ENCODE results near the gene FAHD2A.
"Not testable (repeated sequence)": the region's sequence is repeated elsewhere in the genome, so short reads cannot be mapped to it uniquely, and the experiment has no call there.

The FAHD2A gene

DNA sequence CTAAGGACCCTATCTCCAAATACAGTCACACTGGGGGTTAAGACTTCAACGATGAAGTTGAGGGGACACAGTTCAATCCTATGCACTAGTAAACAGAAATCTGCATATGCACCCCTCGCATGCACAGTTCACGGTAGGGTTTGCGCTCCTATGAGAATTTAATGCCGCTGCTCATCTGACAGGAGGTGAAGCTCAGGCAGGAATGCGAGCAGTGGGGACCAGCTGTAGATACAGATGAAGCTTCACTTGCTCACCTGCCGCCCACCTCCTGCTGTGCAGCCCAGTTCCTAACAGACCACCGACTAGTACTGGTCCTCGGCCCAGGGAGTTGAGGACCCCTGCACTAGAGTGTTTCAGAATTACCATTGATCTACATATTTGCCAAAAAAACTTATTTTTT lies 40.0 kb upstream of the FAHD2A start:
- DNase-seq (ENCODE audit: low spot score in 2 of 2) (no peak), ATAC-seq (replicated peaks; ENCODE audit: extremely low read depth, poor library complexity, severe bottlenecking) (no peak)
- Mint-ChIP-seq H3K27ac (ENCODE audit: low read depth) (no peak overlapping the region), H3K4me3 (no peak overlapping the region), H3K9me3 (no peaks in the 10 kb centered on the region), H3K36me3 (ENCODE audit: insufficient read depth) (no peaks in the 10 kb centered on the region), H3K27me3 (peaks cover 18% of the 10 kb centered on the region), H3K4me1 (no peaks in the 10 kb centered on the region)

DNA sequence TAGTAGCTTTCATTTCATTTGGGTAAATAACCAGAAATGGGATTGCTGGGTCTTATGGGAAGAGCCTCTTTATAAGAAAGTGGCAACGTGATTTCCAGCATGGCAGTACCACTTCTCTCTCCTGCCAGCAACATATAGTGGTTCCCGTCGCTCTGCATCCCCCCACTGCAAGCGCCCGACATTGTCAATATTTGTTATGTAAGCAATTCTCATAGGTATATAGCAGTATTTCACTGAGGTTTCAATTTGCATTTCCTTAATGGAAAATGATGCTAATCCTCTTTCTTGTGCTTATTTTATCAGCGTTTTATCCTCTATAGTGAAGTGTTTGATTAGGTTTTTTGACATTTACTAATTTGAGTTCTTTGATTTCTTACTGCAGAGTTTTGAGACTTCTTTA lies 36.0 kb upstream of the FAHD2A start:
- ATAC-seq (replicated peaks; ENCODE audit: extremely low read depth, poor library complexity, severe bottlenecking) (no peak), DNase-seq (ENCODE audit: low spot score in 2 of 2) (no peak)
- Mint-ChIP-seq H3K36me3 (ENCODE audit: insufficient read depth) (no peaks in the 10 kb centered on the region), H3K27ac (ENCODE audit: low read depth) (no peak overlapping the region), H3K27me3 (peaks cover 21% of the 10 kb centered on the region), H3K9me3 (peaks cover 6% of the 10 kb centered on the region), H3K4me1 (no peaks in the 10 kb centered on the region), H3K4me3 (no peak overlapping the region)

DNA sequence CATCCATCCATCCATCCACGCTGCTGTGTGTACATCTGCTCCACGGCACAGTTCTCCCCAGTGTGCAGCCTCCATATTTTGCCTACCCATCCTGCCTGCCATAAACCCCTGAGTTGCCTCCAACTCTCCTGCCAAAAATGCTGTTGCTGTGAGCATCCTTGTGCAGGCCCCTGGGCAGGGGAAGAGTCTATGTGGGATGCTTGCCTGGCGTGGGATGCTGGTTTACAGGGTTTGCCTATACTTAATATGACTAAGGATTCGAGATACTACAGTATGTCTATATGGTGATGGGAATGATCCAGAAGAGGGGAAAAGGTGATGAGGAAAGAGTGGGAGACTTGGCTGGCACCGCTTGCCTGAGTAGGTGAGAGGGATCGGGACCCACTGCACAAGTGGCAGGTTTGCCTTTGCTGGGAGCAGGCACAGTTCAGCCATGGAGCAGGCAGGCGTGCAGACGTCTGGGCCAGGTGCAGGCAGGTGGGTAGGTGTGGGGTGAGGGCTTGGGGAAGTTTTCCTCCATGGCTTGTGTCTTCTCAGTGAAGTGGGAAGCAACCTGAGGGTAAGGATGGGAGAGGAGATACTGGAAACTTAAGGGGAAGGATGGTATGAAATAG lies 30.2 kb upstream of the FAHD2A start:
- Mint-ChIP-seq H3K4me1 (no peaks in the 10 kb centered on the region), H3K36me3 (ENCODE audit: insufficient read depth) (no peaks in the 10 kb centered on the region), H3K4me3 (no peak overlapping the region), H3K27ac (ENCODE audit: low read depth) (no peak overlapping the region), H3K27me3 (peaks cover 52% of the 10 kb centered on the region), H3K9me3 (peaks cover 6% of the 10 kb centered on the region)
- no peak for DNase-seq (ENCODE audit: low spot score in 2 of 2)
- no peak for ATAC-seq (replicated peaks; ENCODE audit: extremely low read depth, poor library complexity, severe bottlenecking)

DNA sequence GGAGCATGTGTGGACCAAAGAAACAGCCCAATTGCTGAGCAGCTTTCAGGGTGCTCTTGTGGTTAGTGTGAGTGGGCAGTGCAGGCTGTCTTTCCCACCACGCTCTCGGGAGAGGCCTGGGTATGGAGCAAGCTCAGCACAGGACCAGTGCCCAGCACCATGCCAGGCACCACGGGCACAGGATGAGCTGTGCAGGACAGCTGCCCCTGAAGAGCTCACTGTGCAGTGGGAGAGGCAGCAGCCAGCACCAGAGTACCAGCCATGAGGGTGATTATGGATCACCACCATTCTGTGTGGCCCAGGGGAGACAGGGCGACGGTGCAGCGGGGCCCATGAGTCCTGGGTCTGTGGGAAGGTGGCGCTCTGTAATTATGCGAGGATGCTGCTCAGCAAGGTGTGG lies 29.7 kb upstream of the FAHD2A start:
- DNase-seq (ENCODE audit: low spot score in 2 of 2), result no peak
- Mint-ChIP-seq H3K4me1 (no peaks in the 10 kb centered on the region), H3K36me3 (ENCODE audit: insufficient read depth) (no peaks in the 10 kb centered on the region), H3K9me3 (peaks cover 6% of the 10 kb centered on the region), H3K27ac (ENCODE audit: low read depth) (no peak overlapping the region), H3K4me3 (no peak overlapping the region), H3K27me3 (peaks cover 55% of the 10 kb centered on the region)
- ATAC-seq (replicated peaks; ENCODE audit: extremely low read depth, poor library complexity, severe bottlenecking), result no peak

DNA sequence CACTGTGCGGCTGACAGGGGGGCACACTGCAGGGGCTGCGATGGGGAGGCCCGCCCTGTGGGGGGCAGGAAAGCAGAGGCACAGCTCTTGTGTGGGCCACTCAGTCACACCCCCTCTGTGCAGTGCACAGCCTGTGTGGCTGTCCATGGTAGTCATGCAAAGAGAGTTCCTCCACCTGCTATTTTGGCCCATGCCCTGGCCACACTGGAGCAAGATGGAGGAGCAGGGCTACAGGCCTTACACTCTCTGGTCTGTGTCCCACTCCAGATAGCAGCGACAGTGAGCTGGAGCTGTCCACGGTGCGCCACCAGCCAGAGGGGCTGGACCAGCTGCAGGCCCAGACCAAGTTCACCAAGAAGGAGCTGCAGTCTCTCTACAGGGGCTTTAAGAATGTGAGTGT lies 28.5 kb upstream of the FAHD2A start:
- peaks cover 49% of the 10 kb centered on the region for H3K27me3 Mint-ChIP-seq
- no peak overlapping the region for H3K4me3 Mint-ChIP-seq
- H3K27ac Mint-ChIP-seq (ENCODE audit: low read depth), result no peak overlapping the region
- no peaks in the 10 kb centered on the region for H3K4me1 Mint-ChIP-seq
- peaks cover 6% of the 10 kb centered on the region for H3K9me3 Mint-ChIP-seq
- ATAC-seq (replicated peaks; ENCODE audit: extremely low read depth, poor library complexity, severe bottlenecking), result no peak
- H3K36me3 Mint-ChIP-seq (ENCODE audit: insufficient read depth), result no peaks in the 10 kb centered on the region
- DNase-seq (ENCODE audit: low spot score in 2 of 2), result no peak

DNA sequence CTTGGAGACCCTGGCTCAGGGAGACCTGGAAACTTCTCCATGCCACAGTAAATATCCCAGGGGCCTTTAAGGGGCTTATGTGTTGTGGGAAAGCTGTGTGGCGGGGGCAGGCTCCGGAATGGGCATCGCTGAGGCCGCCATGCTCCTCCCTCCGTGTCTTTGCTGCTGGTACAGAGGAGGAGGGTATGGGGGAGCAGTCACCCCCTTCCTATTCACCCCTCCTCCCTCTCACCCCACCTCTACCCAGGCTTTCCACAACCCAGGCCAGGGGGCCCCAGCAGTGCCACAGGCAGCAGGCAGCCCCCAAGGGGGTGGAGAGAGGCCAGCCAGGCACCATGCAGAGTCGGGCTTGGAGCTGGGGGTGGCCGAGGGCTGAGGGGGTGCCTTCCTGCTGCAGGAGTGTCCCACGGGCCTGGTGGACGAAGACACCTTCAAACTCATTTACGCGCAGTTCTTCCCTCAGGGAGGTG lies 28.0 kb upstream of the FAHD2A start:
- Mint-ChIP-seq H3K4me3 (no peak overlapping the region), H3K27ac (ENCODE audit: low read depth) (no peak overlapping the region), H3K9me3 (peaks cover 6% of the 10 kb centered on the region), H3K36me3 (ENCODE audit: insufficient read depth) (no peaks in the 10 kb centered on the region), H3K27me3 (peaks cover 50% of the 10 kb centered on the region), H3K4me1 (no peaks in the 10 kb centered on the region)
- DNase-seq (ENCODE audit: low spot score in 2 of 2), result no peak
- ATAC-seq (replicated peaks; ENCODE audit: extremely low read depth, poor library complexity, severe bottlenecking), result no peak

DNA sequence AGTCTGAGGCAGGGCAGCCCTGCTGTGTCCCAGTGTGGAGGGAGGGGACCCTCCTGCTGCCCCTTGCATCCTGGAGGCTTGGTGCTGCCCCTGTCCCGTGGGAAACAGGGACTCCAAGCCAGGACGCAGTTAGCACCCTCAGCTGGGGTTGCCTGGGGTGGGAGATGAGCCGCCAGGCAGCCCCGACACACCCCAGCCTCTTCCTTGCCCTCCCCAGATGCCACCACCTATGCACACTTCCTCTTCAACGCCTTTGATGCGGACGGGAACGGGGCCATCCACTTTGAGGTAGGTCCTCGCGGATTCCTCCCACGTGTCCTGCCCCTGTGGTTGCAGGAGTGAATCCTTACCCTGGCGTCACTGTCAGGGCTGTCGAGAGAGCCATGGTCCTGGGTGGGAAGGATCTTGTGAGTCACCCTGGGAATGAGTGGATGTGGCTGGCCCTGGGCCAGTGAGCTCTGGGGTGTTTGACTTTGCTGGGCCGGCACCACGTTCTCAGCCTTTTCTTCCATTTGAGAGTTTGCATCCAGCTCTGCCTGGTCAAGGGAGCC lies 27.5 kb upstream of the FAHD2A start:
- H3K36me3 Mint-ChIP-seq (ENCODE audit: insufficient read depth), result no peaks in the 10 kb centered on the region
- no peaks in the 10 kb centered on the region for H3K4me1 Mint-ChIP-seq
- ATAC-seq (replicated peaks; ENCODE audit: extremely low read depth, poor library complexity, severe bottlenecking), result no peak
- DNase-seq (ENCODE audit: low spot score in 2 of 2), result no peak
- H3K9me3 Mint-ChIP-seq, result peaks cover 6% of the 10 kb centered on the region
- H3K4me3 Mint-ChIP-seq, result no peak overlapping the region
- no peak overlapping the region for H3K27ac Mint-ChIP-seq (ENCODE audit: low read depth)
- peaks cover 55% of the 10 kb centered on the region for H3K27me3 Mint-ChIP-seq

DNA sequence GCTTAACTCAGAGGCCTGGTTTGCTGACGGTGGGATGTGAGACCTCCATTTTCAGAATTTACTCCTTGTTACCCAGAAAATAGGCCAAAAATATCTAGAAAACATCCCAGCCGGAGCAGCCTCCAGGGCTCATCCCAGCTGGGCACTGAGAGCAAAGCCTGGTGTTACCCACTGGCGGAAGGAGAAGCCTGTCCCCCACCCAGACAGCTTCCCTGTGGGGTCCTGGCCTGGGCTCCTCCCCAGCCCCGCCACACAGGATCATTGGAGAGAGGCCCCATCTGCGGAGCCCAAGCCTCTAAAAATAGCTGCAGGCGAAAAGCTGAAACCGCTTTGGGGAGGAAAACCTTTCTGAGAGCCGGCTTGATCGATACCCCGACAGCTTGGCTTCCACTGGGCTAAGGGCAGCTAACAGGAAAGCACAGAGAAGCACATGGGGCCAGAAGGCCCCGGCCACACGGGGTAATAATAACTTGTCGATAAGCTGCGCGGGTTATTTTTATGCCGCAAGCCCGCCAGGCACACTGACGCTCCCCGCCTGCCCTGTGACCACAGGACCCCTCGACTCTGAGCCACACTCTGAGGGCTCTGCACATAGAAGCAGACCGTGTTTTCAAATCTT lies 26.9 kb upstream of the FAHD2A start:
- H3K4me3 Mint-ChIP-seq, result no peak overlapping the region
- peaks cover 62% of the 10 kb centered on the region for H3K27me3 Mint-ChIP-seq
- DNase-seq (ENCODE audit: low spot score in 2 of 2) (no peak), ATAC-seq (replicated peaks; ENCODE audit: extremely low read depth, poor library complexity, severe bottlenecking) (no peak)
- H3K9me3 Mint-ChIP-seq, result peaks cover 6% of the 10 kb centered on the region
- no peaks in the 10 kb centered on the region for H3K4me1 Mint-ChIP-seq
- H3K36me3 Mint-ChIP-seq (ENCODE audit: insufficient read depth), result no peaks in the 10 kb centered on the region
- H3K27ac Mint-ChIP-seq (ENCODE audit: low read depth), result no peak overlapping the region

DNA sequence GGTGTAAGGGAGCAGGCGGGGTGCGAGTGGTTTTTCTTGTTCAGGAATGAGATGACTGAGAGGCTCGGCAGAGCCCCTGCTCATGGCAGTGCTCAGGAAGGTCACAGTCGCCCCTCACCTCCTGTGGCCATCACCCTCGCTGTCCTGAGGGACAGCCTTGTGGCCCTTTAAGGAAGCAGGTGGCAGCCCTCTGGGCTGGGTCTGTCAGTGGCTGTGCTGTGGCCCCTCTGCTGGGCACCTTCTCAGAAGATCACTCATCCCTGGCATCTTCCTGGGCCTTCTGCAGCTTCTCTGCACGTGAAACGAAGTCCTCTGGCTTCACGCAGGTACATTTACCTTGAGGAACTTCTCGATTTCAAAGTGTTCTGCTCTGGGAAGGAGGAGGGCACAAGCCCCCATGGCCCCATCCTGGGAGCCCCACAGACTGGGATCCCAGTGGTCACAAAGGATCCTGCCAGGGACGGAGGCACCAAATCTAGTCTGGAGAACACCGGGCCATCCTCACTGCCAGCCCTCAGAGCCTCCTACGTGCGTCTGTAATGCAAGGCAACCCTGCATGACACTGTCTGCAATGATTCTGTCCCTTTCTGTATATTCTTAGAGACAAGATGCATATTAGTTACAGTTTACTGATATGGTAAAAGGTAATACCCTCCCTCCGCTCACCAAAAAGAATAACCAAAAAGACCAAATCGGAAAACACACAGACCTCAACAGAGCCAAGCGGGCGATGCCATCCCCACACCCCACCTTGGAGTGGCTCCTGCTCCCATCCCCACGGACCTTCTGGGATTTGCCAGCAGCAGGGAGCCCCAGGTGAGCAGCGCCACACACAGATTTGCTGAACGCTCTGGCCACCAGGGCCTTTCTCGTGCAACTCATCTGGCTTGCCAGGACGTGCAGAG lies 25.9 kb upstream of the FAHD2A start:
- H3K4me1 Mint-ChIP-seq, result no peaks in the 10 kb centered on the region
- no peak overlapping the region for H3K27ac Mint-ChIP-seq (ENCODE audit: low read depth)
- H3K4me3 Mint-ChIP-seq, result no peak overlapping the region
- H3K36me3 Mint-ChIP-seq (ENCODE audit: insufficient read depth), result peaks cover 1% of the 10 kb centered on the region
- peaks cover 70% of the 10 kb centered on the region for H3K27me3 Mint-ChIP-seq
- DNase-seq (ENCODE audit: low spot score in 2 of 2) (no peak), ATAC-seq (replicated peaks; ENCODE audit: extremely low read depth, poor library complexity, severe bottlenecking) (no peak)
- H3K9me3 Mint-ChIP-seq, result no peaks in the 10 kb centered on the region

DNA sequence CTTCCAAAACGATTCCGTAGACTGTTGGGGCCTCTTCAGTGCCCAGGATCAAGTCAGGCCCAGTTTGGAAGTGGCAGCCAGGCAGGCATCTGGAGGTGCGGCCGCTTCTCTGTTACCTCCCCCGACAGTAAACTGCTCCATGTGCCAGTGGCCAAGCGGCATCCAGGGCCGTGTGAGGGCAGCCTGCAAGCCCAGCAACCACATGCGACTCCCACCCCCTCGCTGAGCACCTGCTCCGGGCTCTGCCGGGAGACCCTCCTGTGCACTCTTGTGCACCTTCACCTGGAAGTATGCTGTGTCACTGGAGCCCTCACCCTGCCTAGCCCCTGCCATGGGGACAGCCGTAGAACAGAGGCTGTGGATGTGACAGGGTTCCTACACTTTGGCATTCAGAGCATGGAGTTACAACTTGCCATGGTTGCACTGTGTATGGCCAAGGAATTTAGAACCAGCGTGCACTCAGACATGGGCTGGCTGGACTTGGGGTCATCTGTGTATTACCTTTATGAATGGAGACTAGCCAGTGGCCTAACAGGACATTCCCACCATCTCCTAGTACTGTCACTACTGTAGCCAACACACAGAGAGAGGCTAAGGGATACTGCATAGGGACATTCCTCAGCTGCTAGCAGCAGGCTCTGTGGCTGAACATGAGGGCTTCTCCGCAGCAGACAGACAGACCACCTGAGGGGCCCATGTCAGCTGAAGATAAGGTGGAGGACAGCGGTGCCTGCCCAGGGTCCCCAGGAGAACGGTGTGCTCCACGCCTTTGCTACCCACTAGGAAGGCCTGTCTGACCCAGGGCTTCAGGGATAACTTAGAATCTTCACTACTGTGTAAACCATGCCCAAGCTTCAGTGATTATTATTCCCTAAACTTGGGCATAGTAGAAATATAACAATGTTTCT lies 25.0 kb upstream of the FAHD2A start:
- no peak for DNase-seq (ENCODE audit: low spot score in 2 of 2)
- Mint-ChIP-seq H3K9me3 (no peaks in the 10 kb centered on the region), H3K4me3 (no peak overlapping the region), H3K27ac (ENCODE audit: low read depth) (no peak overlapping the region), H3K27me3 (peaks cover 69% of the 10 kb centered on the region), H3K36me3 (ENCODE audit: insufficient read depth) (peaks cover 1% of the 10 kb centered on the region), H3K4me1 (no peaks in the 10 kb centered on the region)
- ATAC-seq (replicated peaks; ENCODE audit: extremely low read depth, poor library complexity, severe bottlenecking), result no peak

DNA sequence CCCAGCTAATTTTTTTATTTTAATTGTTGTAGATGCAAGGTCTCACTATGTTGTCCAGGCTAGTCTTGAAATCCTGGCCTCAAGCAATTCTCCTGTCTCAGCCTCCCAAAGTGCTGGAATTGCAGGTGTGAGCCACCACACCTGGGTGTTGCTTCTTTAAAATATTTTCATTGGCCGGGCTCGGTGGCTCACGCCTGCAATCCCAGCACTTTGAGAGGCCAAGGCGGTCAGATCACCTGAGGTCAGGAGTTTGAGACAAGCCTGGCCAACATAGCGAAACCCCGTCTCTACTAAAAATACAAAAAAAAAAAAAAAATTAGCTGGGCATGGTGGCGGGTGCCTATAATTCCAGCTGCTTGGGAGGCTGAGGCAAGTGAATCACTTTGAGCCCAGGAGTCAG lies 24.2 kb upstream of the FAHD2A start:
- ATAC-seq (replicated peaks; ENCODE audit: extremely low read depth, poor library complexity, severe bottlenecking); H3K36me3 Mint-ChIP-seq (ENCODE audit: insufficient read depth); H3K9me3 Mint-ChIP-seq; H3K4me3 Mint-ChIP-seq; H3K4me1 Mint-ChIP-seq; H3K27ac Mint-ChIP-seq (ENCODE audit: low read depth); DNase-seq (ENCODE audit: low spot score in 2 of 2): not testable (repeated sequence)
- peaks cover 63% of the 10 kb centered on the region for H3K27me3 Mint-ChIP-seq

DNA sequence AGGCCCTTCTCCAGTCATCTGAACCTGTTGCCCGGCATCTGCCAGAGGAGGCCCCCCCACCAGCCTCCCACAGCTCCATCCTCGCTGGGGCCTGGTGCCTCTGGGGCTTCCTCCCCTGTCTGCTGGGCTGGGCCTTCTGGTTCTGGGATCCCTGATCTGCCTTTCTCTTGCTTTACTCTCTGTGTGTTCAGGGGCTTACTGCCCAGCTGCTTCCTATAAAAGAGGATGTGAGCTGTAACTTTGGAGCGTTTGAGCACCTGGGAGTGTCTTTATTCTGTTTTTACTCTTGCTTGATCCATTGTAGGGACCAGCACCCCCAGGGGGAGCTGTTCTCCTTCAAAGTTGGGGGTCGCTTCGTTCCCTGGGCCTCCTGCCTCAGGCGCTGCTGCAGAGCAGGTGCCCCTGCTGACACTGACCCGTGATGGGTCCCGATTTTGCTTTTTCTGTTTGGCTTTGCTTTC lies 23.1 kb upstream of the FAHD2A start:
- ATAC-seq (replicated peaks; ENCODE audit: extremely low read depth, poor library complexity, severe bottlenecking), result no peak
- DNase-seq (ENCODE audit: low spot score in 2 of 2), result no peak
- Mint-ChIP-seq H3K27me3 (peaks cover 72% of the 10 kb centered on the region), H3K9me3 (no peaks in the 10 kb centered on the region), H3K36me3 (ENCODE audit: insufficient read depth) (peaks cover 1% of the 10 kb centered on the region), H3K4me3 (no peak overlapping the region), H3K4me1 (no peaks in the 10 kb centered on the region), H3K27ac (ENCODE audit: low read depth) (no peak overlapping the region)

Measured in central memory CD8-positive, alpha-beta T cell (primary cell).